Subcutaneous abdominal adipose tissue (tissue), 5 donors: ENCODE results near the gene IGFALS.

Source experiments
- H3K27ac ChIP-seq: one replicate; pipeline ENCODE4 v1.7.0; 2013; ENCODE audit warnings: low read depth, mild to moderate bottlenecking, inconsistent platforms, low read length, moderate library complexity
- H3K27me3 ChIP-seq, 5 donors: one replicate each; pipeline ENCODE4 v1.7.0; 2013; ENCODE audit warnings: low read length in 5 of 5, inconsistent platforms in 1 of 5; ENCODE audit not compliant: control insufficient read depth in 5 of 5, insufficient read depth in 4 of 5
- H3K36me3 ChIP-seq, 5 donors: one replicate each; pipeline ENCODE4 v1.7.0; 2013; ENCODE audit warnings: low read length in 5 of 5; ENCODE audit not compliant: control insufficient read depth in 5 of 5, insufficient read depth in 5 of 5
- H3K4me1 ChIP-seq, 5 donors: one replicate each; pipeline ENCODE4 v1.7.0; 2013; ENCODE audit warnings: low read length in 5 of 5, mild to moderate bottlenecking in 3 of 5, moderate library complexity in 1 of 5; ENCODE audit not compliant: control insufficient read depth in 5 of 5, insufficient read depth in 5 of 5
- H3K4me3 ChIP-seq, 5 donors: one replicate each; pipeline ENCODE4 v1.7.0; 2013; ENCODE audit warnings: low read length in 5 of 5, low read depth in 1 of 5
- H3K9ac ChIP-seq, 5 donors: one replicate each; pipeline ENCODE4 v1.7.0; 2013; ENCODE audit warnings: low read length in 5 of 5, mild to moderate bottlenecking in 4 of 5, moderate library complexity in 3 of 5
- H3K9me3 ChIP-seq, 5 donors: one replicate each; pipeline ENCODE4 v1.7.0; 2013; ENCODE audit warnings: low read length in 5 of 5; ENCODE audit not compliant: control insufficient read depth in 5 of 5
- donor health status: healthy.
- donor health status: healthy.
- donor health status: healthy.
- donor health status: healthy.
- donor health status: healthy.

IGFALS gene

GRCh38 chr16:1758923-1759322 lies 34.6 kb downstream of the IGFALS start:
- H3K4me1 ChIP-seq, result no peaks in the 10 kb centered on the region
- no peak overlapping the region for H3K27ac ChIP-seq
- no peaks in the 10 kb centered on the region for H3K27me3 ChIP-seq
- H3K36me3 ChIP-seq, result peaks cover 0 to 89% (median 67%) of the 10 kb centered on the region in 5 donors
- H3K9ac ChIP-seq, result no peak overlapping the region
- no peak overlapping the region for H3K4me3 ChIP-seq
- no peaks in the 10 kb centered on the region for H3K9me3 ChIP-seq

- Histone ChIP-seq H3K4me1 (no peaks in the 10 kb centered on the region), H3K4me3 (no peak overlapping the region), H3K9ac (no peak overlapping the region), H3K27me3 (no peaks in the 10 kb centered on the region), H3K36me3 (peaks cover 0 to 85% (median 63%) of the 10 kb centered on the region in 5 donors), H3K27ac (no peak overlapping the region), H3K9me3 (no peaks in the 10 kb centered on the region)
These were observed 35.6 kb downstream of the IGFALS start for GRCh38 chr16:1757714-1758461.

GRCh38 chr16:1754204-1754603 lies 39.3 kb downstream of the IGFALS start:
- H3K9me3 ChIP-seq, result no peaks in the 10 kb centered on the region
- peaks cover 0 to 78% (median 59%) of the 10 kb centered on the region in 5 donors for H3K36me3 ChIP-seq
- no peaks in the 10 kb centered on the region for H3K27me3 ChIP-seq
- no peaks in the 10 kb centered on the region for H3K4me1 ChIP-seq
- H3K9ac ChIP-seq, result no peak overlapping the region
- H3K4me3 ChIP-seq, result no peak overlapping the region
- H3K27ac ChIP-seq, result no peak overlapping the region

- Histone ChIP-seq H3K9ac (no peak overlapping the region), H3K9me3 (no peaks in the 10 kb centered on the region), H3K36me3 (peaks cover 0 to 78% (median 66%) of the 10 kb centered on the region in 5 donors), H3K27me3 (no peaks in the 10 kb centered on the region), H3K4me1 (no peaks in the 10 kb centered on the region), H3K4me3 (no peak overlapping the region), H3K27ac (no peak overlapping the region)
These were observed 40.7 kb downstream of the IGFALS start for GRCh38 chr16:1752853-1753252.

GRCh38 chr16:1751946-1752345 lies 41.6 kb downstream of the IGFALS start:
- no peak overlapping the region for H3K27ac ChIP-seq
- H3K9me3 ChIP-seq, result no peaks in the 10 kb centered on the region
- H3K4me1 ChIP-seq, result no peaks in the 10 kb centered on the region
- no peak overlapping the region for H3K9ac ChIP-seq
- peaks cover 0 to 79% (median 69%) of the 10 kb centered on the region in 5 donors for H3K36me3 ChIP-seq
- H3K4me3 ChIP-seq, result no peak overlapping the region
- H3K27me3 ChIP-seq, result no peaks in the 10 kb centered on the region

- Histone ChIP-seq H3K27ac (no peak overlapping the region), H3K4me1 (no peaks in the 10 kb centered on the region), H3K27me3 (no peaks in the 10 kb centered on the region), H3K36me3 (peaks cover 0 to 85% (median 76%) of the 10 kb centered on the region in 5 donors), H3K9ac (no peak overlapping the region), H3K4me3 (no peak overlapping the region), H3K9me3 (no peaks in the 10 kb centered on the region)
These were observed 44.1 kb downstream of the IGFALS start for GRCh38 chr16:1749152-1750117.

- H3K27ac ChIP-seq, result no peak overlapping the region
- H3K9ac ChIP-seq, result no peak overlapping the region
- no peaks in the 10 kb centered on the region for H3K4me1 ChIP-seq
- no peak overlapping the region for H3K4me3 ChIP-seq
- H3K36me3 ChIP-seq, result peaks cover 0 to 92% (median 86%) of the 10 kb centered on the region in 5 donors
- no peaks in the 10 kb centered on the region for H3K27me3 ChIP-seq
- no peaks in the 10 kb centered on the region for H3K9me3 ChIP-seq
These were observed 45.6 kb downstream of the IGFALS start for GRCh38 chr16:1747934-1748333.

GRCh38 chr16:1746693-1747195 lies 46.8 kb downstream of the IGFALS start:
- no peak overlapping the region for H3K9ac ChIP-seq
- peaks cover 0 to 88% (median 77%) of the 10 kb centered on the region in 5 donors for H3K36me3 ChIP-seq
- H3K4me3 ChIP-seq, result no peak overlapping the region

GRCh38 chr16:1745900-1746692 lies 47.4 kb downstream of the IGFALS start:
- no peaks in the 10 kb centered on the region for H3K4me1 ChIP-seq
- no peaks in the 10 kb centered on the region for H3K27me3 ChIP-seq
- H3K9me3 ChIP-seq, result no peaks in the 10 kb centered on the region
- H3K4me3 ChIP-seq, result no peak overlapping the region
- H3K27ac ChIP-seq, result no peak overlapping the region
- peaks cover 0 to 89% (median 76%) of the 10 kb centered on the region in 5 donors for H3K36me3 ChIP-seq
- H3K9ac ChIP-seq, result no peak overlapping the region

More at GRCh38 chr16:1746693-1747195, 46.8 kb downstream of the IGFALS start:
- Histone ChIP-seq H3K27me3 (no peaks in the 10 kb centered on the region), H3K9me3 (no peaks in the 10 kb centered on the region), H3K27ac (no peak overlapping the region), H3K4me1 (no peaks in the 10 kb centered on the region)
